HEK293 (cell line): ENCODE data around the gene FBXL15.
"Not testable (repeated sequence)": the region's sequence is repeated elsewhere in the genome, so short reads cannot be mapped to it uniquely, and the experiment has no call there.

ENCODE experiments used
- CTCF ChIA-PET: fragments of 350-600 bp; formaldehyde crosslinking; extraction: SDS; loops from one replicate; lab custom pipeline; 2021; ENCODE audit warnings: antibody characterized with exemption; lab: Yijun Ruan, JAX
- POLR2A ChIA-PET: fragments of 300-600 bp; formaldehyde crosslinking; extraction: SDS; loops from one replicate; lab custom pipeline; 2020; ENCODE audit warnings: antibody characterized with exemption, inconsistent platforms; lab: Yijun Ruan, JAX
- H3K27ac ChIP-seq: fragments of 200-500 bp; sonication (Bioruptor generic); 2 replicates; pipeline ENCODE4 v1.5.1; 2014; ENCODE audit warnings: low read depth, low read length, control low read depth, inconsistent platforms; ENCODE audit errors: extremely low read depth
- H3K36me3 ChIP-seq, 2 experiments: fragments of 200-500 bp in 1 of 2; sonication (Bioruptor generic) in 1 of 2; 1 replicate in 1 of 2; 2 replicates in 1 of 2; pipeline ENCODE4 v1.5.1; 2014 to 2017; ENCODE audit warnings: inconsistent platforms in 2 of 2, low read length in 2 of 2; ENCODE audit not compliant: control insufficient read depth in 2 of 2, insufficient read depth in 1 of 2
- H3K4me1 ChIP-seq: fragments of 200-500 bp; sonication (Bioruptor generic); 2 replicates; pipeline ENCODE4 v1.5.1; 2014; ENCODE audit warnings: mild to moderate bottlenecking, low read length, inconsistent platforms; ENCODE audit not compliant: control insufficient read depth, insufficient read depth
- H3K4me3 ChIP-seq: 2 replicates; pipeline ENCODE4 v1.5.1; 2011; ENCODE audit warnings: low read depth, mild to moderate bottlenecking, control low read depth, low read length, moderate library complexity
- H3K9me3 ChIP-seq: fragments of 200-500 bp; sonication (Bioruptor generic); 2 replicates; pipeline ENCODE4 v1.5.1; 2014; ENCODE audit warnings: low read depth, low read length, inconsistent platforms; ENCODE audit not compliant: control insufficient read depth, insufficient read depth
- ATF2 ChIP-seq: fragments of 450-650 bp; formaldehyde crosslinking; IDR thresholded peaks from 2 replicates; pipeline ENCODE4 v1.5.1; 2016; ENCODE audit warnings: missing biosample characterization, missing genetic modification characterization, low read depth
- CTCF ChIP-seq: fragments of 450-650 bp; formaldehyde crosslinking; IDR thresholded peaks from 2 replicates; pipeline ENCODE4 v1.5.1; 2016; ENCODE audit warnings: missing biosample characterization, missing genetic modification characterization
- OSR2 ChIP-seq: fragments of 450-650 bp; formaldehyde crosslinking; IDR thresholded peaks from 2 replicates; pipeline ENCODE4 v1.5.1; 2016; ENCODE audit warnings: missing biosample characterization, missing genetic modification characterization
- SP3 ChIP-seq: fragments of 450-650 bp; formaldehyde crosslinking; IDR thresholded peaks from 2 replicates; pipeline ENCODE4 v1.5.1; 2016; ENCODE audit warnings: missing biosample characterization, missing genetic modification characterization
- WT1 ChIP-seq: fragments of 450-650 bp; formaldehyde crosslinking; IDR thresholded peaks from 2 replicates; pipeline ENCODE4 v1.5.1; 2016; ENCODE audit warnings: missing biosample characterization, missing genetic modification characterization
- ZBTB10 ChIP-seq: fragments of 450-650 bp; formaldehyde crosslinking; IDR thresholded peaks from 2 replicates; pipeline ENCODE4 v1.5.1; 2016; ENCODE audit warnings: missing biosample characterization, missing genetic modification characterization
- ZNF10 ChIP-seq: fragments of 450-650 bp; formaldehyde crosslinking; IDR thresholded peaks from 2 replicates; pipeline ENCODE4 v1.5.1; 2017; ENCODE audit warnings: missing biosample characterization, missing genetic modification characterization
- ZNF24 ChIP-seq: fragments of 450-650 bp; formaldehyde crosslinking; IDR thresholded peaks from 2 replicates; pipeline ENCODE4 v1.5.1; 2016; ENCODE audit warnings: missing biosample characterization, missing genetic modification characterization
- ZNF391 ChIP-seq: fragments of 450-650 bp; formaldehyde crosslinking; IDR thresholded peaks from 2 replicates; pipeline ENCODE4 v1.5.1; 2016; ENCODE audit warnings: low read depth, missing biosample characterization, missing genetic modification characterization, borderline replicate concordance
- ZNF404 ChIP-seq: fragments of 450-650 bp; formaldehyde crosslinking; IDR thresholded peaks from 2 replicates; pipeline ENCODE4 v1.5.1; 2017; ENCODE audit warnings: missing biosample characterization, missing genetic modification characterization
- ZNF518A ChIP-seq: fragments of 450-650 bp; formaldehyde crosslinking; conservative IDR thresholded peaks from 2 replicates; pipeline ENCODE4 v1.5.1; 2016; ENCODE audit warnings: low read depth, missing biosample characterization, missing genetic modification characterization
- ZNF561 ChIP-seq: fragments of 450-650 bp; IDR thresholded peaks from 2 replicates; pipeline ENCODE4 v1.5.1; 2018; ENCODE audit warnings: missing biosample characterization, missing genetic modification characterization, borderline replicate concordance
- ZNF776 ChIP-seq: fragments of 450-650 bp; formaldehyde crosslinking; IDR thresholded peaks from 2 replicates; pipeline ENCODE4 v1.5.0; 2017; ENCODE audit warnings: missing biosample characterization, missing genetic modification characterization, borderline replicate concordance
- ZNF785 ChIP-seq: fragments of 450-650 bp; formaldehyde crosslinking; IDR thresholded peaks from 2 replicates; pipeline ENCODE4 v1.5.1; 2016; ENCODE audit warnings: missing biosample characterization, missing genetic modification characterization
- TF ChIP-seq, protein P1 (sequence below): fragments of 450-650 bp; formaldehyde crosslinking; IDR thresholded peaks from 2 replicates; pipeline ENCODE4 v1.5.1; 2017; ENCODE audit warnings: missing biosample characterization, missing genetic modification characterization
- TF ChIP-seq, protein P2 (sequence below): fragments of 450-650 bp; formaldehyde crosslinking; IDR thresholded peaks from 2 replicates; pipeline ENCODE4 v1.5.1; 2016; ENCODE audit warnings: missing biosample characterization, missing genetic modification characterization

FBXL15 gene

DNA sequence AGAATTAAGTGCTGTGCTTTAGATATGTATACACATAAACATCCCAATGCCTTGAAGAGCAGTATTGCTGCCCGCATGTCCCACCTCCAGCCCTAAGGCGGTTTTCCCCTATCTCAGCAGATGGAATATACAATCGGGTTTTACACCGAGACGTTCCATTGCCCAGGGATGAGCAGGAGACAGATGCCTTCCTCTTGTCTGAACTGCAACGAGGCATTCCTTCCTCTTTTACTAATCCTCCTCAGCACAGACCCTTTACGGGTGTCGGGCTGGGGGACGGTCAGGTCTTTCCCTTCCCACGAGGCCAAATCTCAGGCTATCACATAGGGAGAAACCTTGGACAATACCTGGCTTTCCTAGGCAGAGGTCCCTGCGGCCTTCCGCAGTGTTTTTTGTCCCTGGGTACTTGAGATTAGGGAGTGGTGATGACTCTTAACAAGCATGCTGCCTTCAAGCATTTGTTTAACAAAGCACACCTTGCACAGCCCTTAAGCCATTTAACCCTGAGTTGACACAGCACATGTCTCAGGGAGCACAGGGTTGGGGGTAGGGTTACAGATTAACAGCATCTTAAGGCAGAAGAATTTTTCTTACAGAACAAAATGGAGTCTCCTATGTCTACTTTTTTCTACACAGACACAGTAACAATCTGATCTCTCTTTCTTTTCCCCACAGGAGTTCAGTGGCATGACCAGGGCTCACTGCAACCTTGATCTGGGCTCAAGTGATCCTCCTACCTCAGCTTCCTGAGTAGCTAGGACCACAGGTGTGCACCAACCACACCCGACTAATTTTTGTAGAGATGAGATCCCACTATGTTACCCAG, 34.2 kb downstream of the FBXL15 start:
- peak; percentile 25; the same call in 1 of the 2 replicates for TF ChIP-seq WT1 (tag by site-specific recombination)
- TF ChIP-seq OSR2 (tag by site-specific recombination), result 0 out of 2 replicates have a peak, but pooled peaks have one; percentile 14
- H3K27ac ChIP-seq, POLR2A ChIA-PET, H3K9me3 ChIP-seq, H3K4me3 ChIP-seq, H3K4me1 ChIP-seq, CTCF ChIA-PET: not testable (repeated sequence)
- peaks cover 14 to 36% of the 10 kb centered on the region in 2 experiments; a peak in 2 of 3 replicates for H3K36me3 ChIP-seq

GRCh38 chr10:102455893-102456471, 35.3 kb downstream of the FBXL15 start:
- Histone ChIP-seq H3K9me3 (no peaks in the 10 kb centered on the region), H3K27ac (no peak overlapping the region; the same call in 1 of the 2 replicates), H3K4me3 (no peak overlapping the region), H3K36me3 (peaks cover 14 to 36% of the 10 kb centered on the region in 2 experiments; a peak in 2 of 3 replicates), H3K4me1 (peaks cover 5% of the 10 kb centered on the region; the same call in 1 of the 2 replicates)
- ChIA-PET CTCF (interaction anchor here (0.7 to 1.0 kb wide), 3 partner anchors 61 to 1390 kb away, joined by 3 read pairs; no protein-coding TSS in a partner anchor), POLR2A (interaction anchor here (0.7 to 1.0 kb wide), 3 partner anchors 24 to 59 kb away, joined by 3 to 4 read pairs (median 3); partner anchors contain the start of genes CUEDC2 and FBXL15)
- 0 out of 2 replicates have a peak, but pooled peaks have one; percentile 41 for TF ChIP-seq SP3
- no peak for TF ChIP-seq ZNF776 (tag by site-specific recombination)
- peak; percentile 41; the same call in 1 of the 2 replicates for TF ChIP-seq ZNF518A
- TF ChIP-seq ZNF561 (tag by site-specific recombination), result 0 out of 2 replicates have a peak, but pooled peaks have one; percentile 20
- no peak for TF ChIP-seq CTCF (tag by site-specific recombination)
- peak; percentile 31; the same call in 1 of the 2 replicates for TF ChIP-seq ZNF785 (tag by site-specific recombination)
- no peak for TF ChIP-seq ZNF10
- peak; percentile 90 for TF ChIP-seq ZNF24 (tag by site-specific recombination)
- TF ChIP-seq, protein P1, sequence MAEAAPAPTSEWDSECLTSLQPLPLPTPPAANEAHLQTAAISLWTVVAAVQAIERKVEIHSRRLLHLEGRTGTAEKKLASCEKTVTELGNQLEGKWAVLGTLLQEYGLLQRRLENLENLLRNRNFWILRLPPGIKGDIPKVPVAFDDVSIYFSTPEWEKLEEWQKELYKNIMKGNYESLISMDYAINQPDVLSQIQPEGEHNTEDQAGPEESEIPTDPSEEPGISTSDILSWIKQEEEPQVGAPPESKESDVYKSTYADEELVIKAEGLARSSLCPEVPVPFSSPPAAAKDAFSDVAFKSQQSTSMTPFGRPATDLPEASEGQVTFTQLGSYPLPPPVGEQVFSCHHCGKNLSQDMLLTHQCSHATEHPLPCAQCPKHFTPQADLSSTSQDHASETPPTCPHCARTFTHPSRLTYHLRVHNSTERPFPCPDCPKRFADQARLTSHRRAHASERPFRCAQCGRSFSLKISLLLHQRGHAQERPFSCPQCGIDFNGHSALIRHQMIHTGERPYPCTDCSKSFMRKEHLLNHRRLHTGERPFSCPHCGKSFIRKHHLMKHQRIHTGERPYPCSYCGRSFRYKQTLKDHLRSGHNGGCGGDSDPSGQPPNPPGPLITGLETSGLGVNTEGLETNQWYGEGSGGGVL, result peak; percentile 39; the same call in 1 of the 2 replicates
- TF ChIP-seq, protein P2, sequence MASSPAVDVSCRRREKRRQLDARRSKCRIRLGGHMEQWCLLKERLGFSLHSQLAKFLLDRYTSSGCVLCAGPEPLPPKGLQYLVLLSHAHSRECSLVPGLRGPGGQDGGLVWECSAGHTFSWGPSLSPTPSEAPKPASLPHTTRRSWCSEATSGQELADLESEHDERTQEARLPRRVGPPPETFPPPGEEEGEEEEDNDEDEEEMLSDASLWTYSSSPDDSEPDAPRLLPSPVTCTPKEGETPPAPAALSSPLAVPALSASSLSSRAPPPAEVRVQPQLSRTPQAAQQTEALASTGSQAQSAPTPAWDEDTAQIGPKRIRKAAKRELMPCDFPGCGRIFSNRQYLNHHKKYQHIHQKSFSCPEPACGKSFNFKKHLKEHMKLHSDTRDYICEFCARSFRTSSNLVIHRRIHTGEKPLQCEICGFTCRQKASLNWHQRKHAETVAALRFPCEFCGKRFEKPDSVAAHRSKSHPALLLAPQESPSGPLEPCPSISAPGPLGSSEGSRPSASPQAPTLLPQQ (tag by site-specific recombination), result peak; percentile 84
- TF ChIP-seq ZNF404 (tag by site-specific recombination), result no peak
- TF ChIP-seq ZNF391 (tag by site-specific recombination), result 0 out of 2 replicates have a peak, but pooled peaks have one; percentile 39
- TF ChIP-seq ATF2, result peak; percentile 71
- peak; percentile 54; the same call in 1 of the 2 replicates for TF ChIP-seq ZBTB10
